RWPE2 (cell line): Measurements from ENCODE around the gene PCDHGA10.

Source experiments
- ATAC-seq: fragments of 200-7000 bp; cut with Tn5 transposase; 3 replicates; pipeline ENCODE4 v1.9.1; 2021; ENCODE audit warnings: low read depth
- DNase-seq: peaks from one replicate; pipeline ENCODE4 v3.0.0-alpha.2; 2020; ENCODE audit warnings: low spot score
- H3K27ac ChIP-seq: fragments of 450-650 bp; 2 replicates; pipeline ENCODE4 v1.5.1; 2017; ENCODE audit warnings: mild to moderate bottlenecking; ENCODE audit not compliant: poor library complexity, severe bottlenecking
- H3K27me3 ChIP-seq: fragments of 250-450 bp; sonication (Bioruptor Pico); 2 replicates; pipeline ENCODE4 v1.5.1; 2021; ENCODE audit warnings: mild to moderate bottlenecking, moderate library complexity; ENCODE audit not compliant: insufficient read depth, poor library complexity, severe bottlenecking
- H3K36me3 ChIP-seq: fragments of 250-450 bp; sonication (Bioruptor Pico); 2 replicates; pipeline ENCODE4 v1.5.1; 2020; ENCODE audit warnings: low read depth, mild to moderate bottlenecking, moderate library complexity
- H3K4me1 ChIP-seq: fragments of 250-450 bp; sonication (Bioruptor Pico); 2 replicates; pipeline ENCODE4 v1.5.1; 2021; ENCODE audit warnings: mild to moderate bottlenecking, moderate library complexity; ENCODE audit not compliant: insufficient read depth, poor library complexity, severe bottlenecking
- H3K4me3 ChIP-seq: fragments of 250-450 bp; sonication (Bioruptor Pico); 2 replicates; pipeline ENCODE4 v1.5.1; 2021; ENCODE audit warnings: mild to moderate bottlenecking, moderate library complexity; ENCODE audit not compliant: severe bottlenecking
- H3K9me3 ChIP-seq: fragments of 250-450 bp; sonication (Bioruptor Pico); 2 replicates; pipeline ENCODE4 v1.5.1; 2021; ENCODE audit warnings: mild to moderate bottlenecking, moderate library complexity; ENCODE audit not compliant: severe bottlenecking
- TF ChIP-seq, protein P1 (sequence below): fragments of 450-650 bp; IDR thresholded peaks from one replicate; pipeline ENCODE4 v1.5.1; 2017; ENCODE audit warnings: mild to moderate bottlenecking, moderate library complexity; ENCODE audit not compliant: poor library complexity, severe bottlenecking

The PCDHGA10 gene

DNA sequence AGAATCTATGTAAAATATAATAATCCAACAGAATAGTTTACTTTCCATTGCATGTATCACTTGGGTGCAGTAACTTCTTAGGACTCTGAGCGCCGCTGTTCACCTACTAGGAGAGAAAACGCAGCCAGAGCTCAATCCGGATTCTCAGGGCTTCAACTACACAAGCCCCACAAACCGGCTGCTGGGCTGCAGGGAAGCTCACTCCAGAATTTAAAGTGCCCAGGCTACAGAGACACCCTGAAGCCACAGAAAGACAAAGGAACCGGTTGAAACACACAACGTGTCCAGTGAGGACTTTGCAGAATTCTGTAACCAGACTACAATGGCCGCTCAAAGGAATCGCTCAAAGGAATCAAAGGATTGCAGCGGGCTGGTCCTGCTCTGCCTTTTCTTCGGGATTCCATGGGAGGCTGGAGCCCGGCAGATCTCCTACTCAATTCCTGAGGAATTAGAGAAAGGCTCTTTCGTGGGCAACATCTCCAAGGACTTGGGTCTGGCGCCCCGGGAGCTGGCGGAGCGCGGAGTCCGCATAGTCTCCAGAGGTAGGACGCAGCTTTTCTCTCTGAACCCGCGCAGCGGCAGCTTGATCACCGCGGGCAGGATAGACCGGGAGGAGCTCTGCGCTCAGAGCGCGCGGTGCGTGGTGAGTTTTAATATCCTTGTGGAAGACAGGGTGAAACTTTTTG is at the start of gene PCDHGA10:
Gene PCDHGA10, plus strand, starts transcription at position 134 of the 686 bp plus-strand sequence. Its CDS starts 189 bp downstream, at position 323.
- ATAC-seq (no peak; the same call in 2 of the 3 replicates), DNase-seq (no peak)
- no peak within 1 kb of the TSS for H3K27ac ChIP-seq
- peaks cover 28% of the 10 kb centered on the region for H3K9me3 ChIP-seq
- H3K36me3 ChIP-seq, result 0 out of 2 replicates have a peak, but pooled peaks cover 5% of the 10 kb centered on the region
- H3K27me3 ChIP-seq, result no peaks in the 10 kb centered on the region
- no peak within 1 kb of the TSS for H3K4me3 ChIP-seq
- TF ChIP-seq, protein P1, sequence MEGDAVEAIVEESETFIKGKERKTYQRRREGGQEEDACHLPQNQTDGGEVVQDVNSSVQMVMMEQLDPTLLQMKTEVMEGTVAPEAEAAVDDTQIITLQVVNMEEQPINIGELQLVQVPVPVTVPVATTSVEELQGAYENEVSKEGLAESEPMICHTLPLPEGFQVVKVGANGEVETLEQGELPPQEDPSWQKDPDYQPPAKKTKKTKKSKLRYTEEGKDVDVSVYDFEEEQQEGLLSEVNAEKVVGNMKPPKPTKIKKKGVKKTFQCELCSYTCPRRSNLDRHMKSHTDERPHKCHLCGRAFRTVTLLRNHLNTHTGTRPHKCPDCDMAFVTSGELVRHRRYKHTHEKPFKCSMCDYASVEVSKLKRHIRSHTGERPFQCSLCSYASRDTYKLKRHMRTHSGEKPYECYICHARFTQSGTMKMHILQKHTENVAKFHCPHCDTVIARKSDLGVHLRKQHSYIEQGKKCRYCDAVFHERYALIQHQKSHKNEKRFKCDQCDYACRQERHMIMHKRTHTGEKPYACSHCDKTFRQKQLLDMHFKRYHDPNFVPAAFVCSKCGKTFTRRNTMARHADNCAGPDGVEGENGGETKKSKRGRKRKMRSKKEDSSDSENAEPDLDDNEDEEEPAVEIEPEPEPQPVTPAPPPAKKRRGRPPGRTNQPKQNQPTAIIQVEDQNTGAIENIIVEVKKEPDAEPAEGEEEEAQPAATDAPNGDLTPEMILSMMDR, result peak; percentile 54
- H3K4me1 ChIP-seq, result no peaks in the 10 kb centered on the region

DNA sequence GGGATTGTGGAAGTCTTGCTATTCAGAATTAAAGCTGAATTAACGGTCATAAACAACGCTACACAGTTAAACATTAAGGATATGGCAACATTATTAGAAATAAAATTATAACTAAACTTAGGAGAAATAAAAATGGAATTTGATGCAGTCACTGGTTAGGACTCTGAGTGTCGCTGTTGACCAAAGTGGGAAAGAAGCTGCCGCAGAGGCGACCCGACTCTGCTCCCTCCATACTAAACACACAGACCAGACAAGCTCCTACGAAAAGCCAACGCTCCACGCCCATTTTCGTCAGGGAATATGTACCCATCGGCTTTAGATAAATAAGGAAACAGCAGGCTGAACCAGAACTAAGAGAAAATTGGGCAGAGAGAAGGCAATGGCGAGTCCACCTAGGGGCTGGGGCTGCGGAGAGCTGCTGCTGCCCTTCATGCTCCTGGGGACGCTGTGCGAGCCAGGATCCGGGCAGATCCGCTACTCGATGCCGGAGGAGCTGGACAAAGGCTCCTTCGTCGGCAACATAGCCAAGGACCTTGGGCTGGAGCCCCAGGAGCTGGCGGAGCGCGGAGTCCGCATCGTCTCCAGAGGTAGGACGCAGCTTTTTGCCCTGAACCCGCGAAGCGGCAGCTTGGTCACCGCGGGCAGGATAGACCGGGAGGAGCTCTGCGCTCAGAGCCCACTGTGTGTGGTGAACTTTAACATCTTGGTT is 48.7 kb upstream of the PCDHGA10 start, which contains the start of gene PCDHGA5:
Gene PCDHGA5, plus strand, starts transcription at position 211 of the 709 bp plus-strand sequence. Its CDS starts 169 bp downstream, at position 380.
- Histone ChIP-seq H3K27ac (no peak within 1 kb of the TSS), H3K9me3 (peaks cover 18% of the 10 kb centered on the region), H3K27me3 (peaks cover 97% of the 10 kb centered on the region), H3K36me3 (no peaks in the 10 kb centered on the region), H3K4me1 (peaks cover 3% of the 10 kb centered on the region), H3K4me3 (no peak within 1 kb of the TSS)
- DNase-seq (no peak), ATAC-seq (no peak)
- TF ChIP-seq, protein P1, result no peak

DNA sequence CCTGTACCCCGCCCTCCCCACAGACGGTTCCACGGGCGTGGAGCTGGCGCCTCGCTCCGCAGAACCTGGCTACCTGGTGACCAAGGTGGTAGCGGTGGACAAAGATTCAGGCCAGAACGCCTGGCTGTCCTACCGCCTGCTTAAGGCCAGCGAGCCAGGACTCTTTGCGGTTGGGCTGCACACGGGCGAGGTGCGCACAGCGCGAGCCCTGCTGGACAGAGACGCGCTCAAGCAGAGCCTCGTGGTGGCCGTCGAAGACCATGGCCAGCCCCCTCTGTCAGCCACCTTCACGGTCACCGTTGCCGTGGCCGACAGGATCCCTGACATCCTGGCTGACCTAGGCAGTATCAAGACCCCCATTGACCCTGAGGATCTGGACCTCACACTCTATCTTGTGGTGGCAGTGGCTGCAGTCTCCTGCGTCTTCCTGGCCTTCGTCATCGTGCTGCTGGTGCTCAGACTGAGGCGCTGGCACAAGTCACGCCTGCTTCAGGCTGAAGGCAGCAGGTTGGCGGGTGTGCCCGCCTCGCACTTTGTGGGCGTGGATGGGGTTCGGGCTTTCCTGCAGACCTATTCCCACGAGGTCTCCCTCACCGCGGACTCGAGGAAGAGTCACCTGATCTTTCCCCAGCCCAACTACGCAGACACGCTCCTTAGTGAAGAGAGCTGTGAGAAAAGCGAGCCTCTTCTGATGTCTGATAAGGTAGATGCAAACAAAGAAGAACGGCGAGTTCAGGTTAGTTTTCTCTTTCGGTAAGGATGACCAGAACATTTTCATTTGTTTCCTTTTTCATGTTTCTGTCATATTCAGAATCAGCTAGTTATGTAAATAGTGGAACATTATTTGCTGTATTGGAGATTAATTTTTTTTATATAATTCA is 46.5 kb upstream of the PCDHGA10 start:
- TF ChIP-seq, protein P1, result no peak
- Histone ChIP-seq H3K36me3 (no peaks in the 10 kb centered on the region), H3K27ac (no peak overlapping the region), H3K4me1 (no peaks in the 10 kb centered on the region), H3K9me3 (peaks cover 18% of the 10 kb centered on the region), H3K27me3 (peaks cover 97% of the 10 kb centered on the region), H3K4me3 (no peak overlapping the region)
- DNase-seq (no peak), ATAC-seq (no peak)

DNA sequence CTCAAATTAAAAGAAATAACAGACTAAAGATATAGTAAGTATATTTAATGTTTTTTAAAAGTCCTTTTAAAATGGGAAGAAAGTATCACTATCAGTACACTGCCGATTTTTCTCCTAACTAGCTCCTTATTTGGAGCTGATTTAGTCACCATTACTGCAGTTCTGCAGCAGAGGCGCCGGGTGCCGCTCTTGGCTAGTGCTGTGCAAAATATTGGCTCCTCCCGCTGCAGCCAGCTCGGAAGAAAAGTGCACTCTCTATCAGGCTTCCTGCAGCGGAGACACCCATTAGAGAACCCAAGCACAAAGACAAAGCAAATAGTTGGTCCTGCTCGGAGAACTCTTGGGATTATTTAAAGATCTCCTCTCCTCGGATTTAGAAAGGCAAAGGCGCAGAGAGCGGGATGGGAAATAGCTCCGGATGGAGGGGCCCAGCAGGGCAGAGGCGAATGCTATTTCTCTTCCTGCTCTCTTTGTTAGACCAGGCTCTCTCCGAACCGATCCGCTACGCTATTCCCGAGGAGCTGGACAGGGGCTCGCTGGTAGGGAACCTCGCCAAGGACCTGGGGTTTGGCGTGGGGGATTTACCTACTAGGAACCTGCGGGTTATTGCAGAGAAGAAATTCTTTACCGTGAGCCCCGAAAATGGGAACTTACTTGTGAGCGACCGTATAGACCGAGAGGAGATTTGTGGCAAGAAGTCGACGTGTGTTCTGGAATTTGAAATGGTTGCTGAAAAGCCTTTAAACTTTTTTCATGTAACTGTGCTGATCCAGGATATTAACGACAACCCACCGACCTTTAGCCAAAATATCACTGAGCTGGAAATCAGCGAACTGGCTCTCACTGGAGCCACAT is 42.6 kb upstream of the PCDHGA10 start, which contains the start of gene PCDHGB3:
Gene PCDHGB3, plus strand, starts transcription at position 249 of the 855 bp plus-strand sequence. Its CDS starts 153 bp downstream, at position 402.
- Histone ChIP-seq H3K4me1 (no peaks in the 10 kb centered on the region), H3K36me3 (no peaks in the 10 kb centered on the region), H3K27me3 (peaks cover 82% of the 10 kb centered on the region), H3K4me3 (no peak within 1 kb of the TSS), H3K9me3 (peaks cover 2% of the 10 kb centered on the region), H3K27ac (no peak within 1 kb of the TSS)
- no peak for DNase-seq
- ATAC-seq, result peak; percentile 75
- TF ChIP-seq, protein P1, result peak; percentile 57
